Naive B cell (primary cell): ENCODE data around the gene CDKAL1. TPM values are rescaled to one million over a fixed set of nuclear protein-coding genes. Genes with fewer than 3 reads are reported as not detected.
A peak's percentile ranks its signal among the peaks of the same experiment; 100 is the strongest.

Source experiments
- ATAC-seq, 2 donors: fragments of 150-1000 bp; cut with Tn5 transposase; 2 replicates each; pipeline ENCODE4 v1.10.0; 2021; ENCODE audit warnings: low read depth in 2 of 2, mild to moderate bottlenecking in 2 of 2, moderate library complexity in 2 of 2
- DNase-seq: peaks from one replicate; pipeline ENCODE4 v3.0.0; 2022
- H3K27ac Mint-ChIP-seq, 6 donors: one replicate each; pipeline ENCODE4 v1.8.0; 2020 to 2022; ENCODE audit warnings: mild to moderate bottlenecking in 6 of 6, mixed read lengths in 6 of 6, moderate library complexity in 5 of 6, inconsistent platforms in 2 of 6
- H3K27me3 Mint-ChIP-seq, 3 donors: one replicate each; pipeline ENCODE4 v1.8.0; 2021 to 2022; ENCODE audit warnings: mixed read lengths in 3 of 3, mild to moderate bottlenecking in 1 of 3
- H3K36me3 Mint-ChIP-seq, 2 donors: one replicate each; pipeline ENCODE4 v1.8.0; 2020 to 2022; ENCODE audit warnings: mixed read lengths in 2 of 2, inconsistent platforms in 1 of 2, mild to moderate bottlenecking in 1 of 2
- H3K4me1 Mint-ChIP-seq, 3 donors: one replicate each; pipeline ENCODE4 v1.8.0; 2020 to 2022; ENCODE audit warnings: mixed read lengths in 3 of 3, inconsistent platforms in 1 of 3, mild to moderate bottlenecking in 1 of 3, moderate library complexity in 1 of 3
- H3K4me3 Mint-ChIP-seq, 8 donors: one replicate each; pipeline ENCODE4 v1.8.0; 2020 to 2022; ENCODE audit warnings: mild to moderate bottlenecking in 8 of 8, mixed read lengths in 8 of 8, moderate library complexity in 8 of 8, inconsistent platforms in 2 of 8
- H3K9me3 Mint-ChIP-seq, 7 donors: one replicate each; pipeline ENCODE4 v1.8.0; 2020 to 2022; ENCODE audit warnings: mixed read lengths in 7 of 7, mild to moderate bottlenecking in 5 of 7, inconsistent platforms in 2 of 7, moderate library complexity in 1 of 7
- polyA plus RNA-seq, 6 donors: library from polyadenylated mRNA; unstranded; fragments of 300-500 nt; fragmentation: Illumina TruSeq; gene quantifications; one replicate each; pipeline ENCODE4 v1.2.3, GENCODE V29; 2021; ENCODE audit warnings: low read depth in 6 of 6

CDKAL1 gene
- polyA plus RNA-seq, 6 donors from 2014 or later, result 27.0 to 40.2 (median 33.6) TPM

- peaks cover 8 to 20% of the 10 kb centered on the region in 2 donors for H3K36me3 Mint-ChIP-seq
These were observed 123.8 kb downstream of the CDKAL1 start for GRCh38 chr6:20658053-20658452.

GRCh38 chr6:20658516-20658915 is 124.3 kb downstream of the CDKAL1 start:
- no peak for DNase-seq
- Mint-ChIP-seq H3K9me3 (peaks cover 0 to 2% (median 0%) of the 10 kb centered on the region in 7 donors), H3K27ac (no peak overlapping the region), H3K27me3 (no peaks in the 10 kb centered on the region), H3K4me1 (peaks cover 23 to 28% (median 24%) of the 10 kb centered on the region in 3 donors), H3K36me3 (peaks cover 8 to 17% of the 10 kb centered on the region in 2 donors), H3K4me3 (no peak overlapping the region)
- ATAC-seq, result no peak

More at GRCh38 chr6:20658053-20658452, 123.8 kb downstream of the CDKAL1 start:
- ATAC-seq (no peak), DNase-seq (no peak)
- H3K27ac Mint-ChIP-seq, result peak overlapping the region in 1 of 6 donors; percentile 3
- peaks cover 23 to 28% (median 24%) of the 10 kb centered on the region in 3 donors for H3K4me1 Mint-ChIP-seq
- no peaks in the 10 kb centered on the region for H3K27me3 Mint-ChIP-seq
- H3K4me3 Mint-ChIP-seq, result no peak overlapping the region
- peaks cover 0 to 2% (median 0%) of the 10 kb centered on the region in 7 donors for H3K9me3 Mint-ChIP-seq

GRCh38 chr6:20660534-20660933 is 126.3 kb downstream of the CDKAL1 start:
- Mint-ChIP-seq H3K9me3 (peaks cover 0 to 2% (median 0%) of the 10 kb centered on the region in 7 donors), H3K36me3 (peaks cover 8 to 17% of the 10 kb centered on the region in 2 donors), H3K4me3 (no peak overlapping the region), H3K27me3 (no peaks in the 10 kb centered on the region), H3K4me1 (peaks cover 24 to 28% (median 26%) of the 10 kb centered on the region in 3 donors), H3K27ac (no peak overlapping the region)
- no peak for ATAC-seq
- DNase-seq, result no peak

GRCh38 chr6:20661721-20662120 is 127.5 kb downstream of the CDKAL1 start:
- Mint-ChIP-seq H3K4me3 (no peak overlapping the region), H3K9me3 (peaks cover 0 to 2% (median 0%) of the 10 kb centered on the region in 7 donors), H3K4me1 (peaks cover 24 to 28% (median 26%) of the 10 kb centered on the region in 3 donors), H3K27ac (no peak overlapping the region), H3K36me3 (peaks cover 8 to 12% of the 10 kb centered on the region in 2 donors), H3K27me3 (no peaks in the 10 kb centered on the region)
- DNase-seq, result no peak
- no peak for ATAC-seq

GRCh38 chr6:20664250-20664649 is 130.0 kb downstream of the CDKAL1 start:
- H3K4me3 Mint-ChIP-seq, result no peak overlapping the region
- peaks cover 18 to 26% (median 23%) of the 10 kb centered on the region in 3 donors for H3K4me1 Mint-ChIP-seq
- no peak overlapping the region for H3K27ac Mint-ChIP-seq
- peaks cover 7 to 12% of the 10 kb centered on the region in 2 donors for H3K36me3 Mint-ChIP-seq
- no peak for ATAC-seq
- no peaks in the 10 kb centered on the region for H3K27me3 Mint-ChIP-seq
- no peak for DNase-seq
- H3K9me3 Mint-ChIP-seq, result peaks cover 0 to 2% (median 0%) of the 10 kb centered on the region in 7 donors

- Mint-ChIP-seq H3K36me3 (peaks cover 0 to 2% of the 10 kb centered on the region in 2 donors), H3K4me1 (peaks cover 13 to 21% (median 18%) of the 10 kb centered on the region in 3 donors), H3K27me3 (no peaks in the 10 kb centered on the region), H3K4me3 (no peak overlapping the region), H3K27ac (no peak overlapping the region), H3K9me3 (no peaks in the 10 kb centered on the region)
- DNase-seq, result no peak
- ATAC-seq, result no peak
These were observed 131.0 kb downstream of the CDKAL1 start for GRCh38 chr6:20665290-20665689.

GRCh38 chr6:20669571-20670314 is 135.5 kb downstream of the CDKAL1 start:
- Mint-ChIP-seq H3K9me3 (no peaks in the 10 kb centered on the region), H3K27ac (no peak overlapping the region), H3K27me3 (no peaks in the 10 kb centered on the region), H3K4me3 (peak overlapping the region in 1 of 8 donors; percentile 22), H3K4me1 (peaks cover 12 to 14% (median 12%) of the 10 kb centered on the region in 3 donors), H3K36me3 (no peaks in the 10 kb centered on the region)
- ATAC-seq, result no peak
- DNase-seq, result no peak

- Mint-ChIP-seq H3K9me3 (no peaks in the 10 kb centered on the region), H3K4me1 (peaks cover 12 to 14% (median 13%) of the 10 kb centered on the region in 3 donors), H3K36me3 (no peaks in the 10 kb centered on the region), H3K4me3 (no peak overlapping the region), H3K27me3 (no peaks in the 10 kb centered on the region), H3K27ac (no peak overlapping the region)
- ATAC-seq (no peak), DNase-seq (no peak)
These were observed 136.5 kb downstream of the CDKAL1 start for GRCh38 chr6:20670750-20671149.

GRCh38 chr6:20672038-20672437 is 137.8 kb downstream of the CDKAL1 start:
- no peak for ATAC-seq
- Mint-ChIP-seq H3K27me3 (no peaks in the 10 kb centered on the region), H3K36me3 (no peaks in the 10 kb centered on the region), H3K27ac (no peak overlapping the region), H3K4me3 (no peak overlapping the region), H3K9me3 (no peaks in the 10 kb centered on the region), H3K4me1 (peaks cover 12 to 14% (median 13%) of the 10 kb centered on the region in 3 donors)
- DNase-seq, result no peak

GRCh38 chr6:20673458-20673857 is 139.2 kb downstream of the CDKAL1 start:
- Mint-ChIP-seq H3K9me3 (no peaks in the 10 kb centered on the region), H3K27me3 (no peaks in the 10 kb centered on the region), H3K4me1 (peaks cover 14 to 21% (median 17%) of the 10 kb centered on the region in 3 donors), H3K4me3 (no peak overlapping the region), H3K27ac (no peak overlapping the region), H3K36me3 (no peaks in the 10 kb centered on the region)
- ATAC-seq, result no peak
- no peak for DNase-seq

- Mint-ChIP-seq H3K27me3 (no peaks in the 10 kb centered on the region), H3K27ac (no peak overlapping the region), H3K4me1 (peaks cover 13 to 15% (median 13%) of the 10 kb centered on the region in 3 donors), H3K9me3 (no peaks in the 10 kb centered on the region), H3K4me3 (no peak overlapping the region), H3K36me3 (no peaks in the 10 kb centered on the region)
- ATAC-seq, result peak in 1 of 2 donors; percentile 45
- no peak for DNase-seq
These were observed 140.4 kb downstream of the CDKAL1 start for GRCh38 chr6:20674664-20675063.

- Mint-ChIP-seq H3K9me3 (peaks cover 0 to 2% (median 0%) of the 10 kb centered on the region in 7 donors), H3K36me3 (no peaks in the 10 kb centered on the region), H3K4me3 (no peak overlapping the region), H3K27ac (peak overlapping the region in 3 of 6 donors; percentile 32 to 46 (median 32)), H3K4me1 (peaks cover 21 to 41% (median 27%) of the 10 kb centered on the region in 3 donors), H3K27me3 (no peaks in the 10 kb centered on the region)
- no peak for DNase-seq
- no peak for ATAC-seq
These were observed 144.6 kb downstream of the CDKAL1 start for GRCh38 chr6:20678831-20679352.

- DNase-seq, result no peak
- Mint-ChIP-seq H3K27me3 (no peaks in the 10 kb centered on the region), H3K4me1 (peaks cover 17 to 36% (median 19%) of the 10 kb centered on the region in 3 donors), H3K36me3 (peaks cover 0 to 6% of the 10 kb centered on the region in 2 donors), H3K9me3 (peaks cover 0 to 3% (median 0%) of the 10 kb centered on the region in 7 donors), H3K27ac (peak overlapping the region in 1 of 6 donors; percentile 18), H3K4me3 (peak overlapping the region in 2 of 8 donors; percentile 20 to 22)
- ATAC-seq, result peak in 1 of 2 donors; percentile 48
These were observed 146.5 kb downstream of the CDKAL1 start for GRCh38 chr6:20680697-20681165.
